Lower leg skin (tissue), 4 donors: ENCODE results near the gene ISCA1. TPM values are rescaled to one million over a fixed set of nuclear protein-coding genes. Genes with fewer than 3 reads are reported as not detected.

Experiments used
- DNase-seq, 2 donors: peaks; one replicate each; pipeline ENCODE4 v3.0.0-alpha.2; 2019; ENCODE audit warnings: low spot score in 2 of 2
- H3K4me3 ChIP-seq: fragments of 200-600 bp; sonication (generic); 2 replicates; pipeline ENCODE4 v1.5.1; 2017; ENCODE audit warnings: mild to moderate bottlenecking, low read depth; ENCODE audit not compliant: poor library complexity, severe bottlenecking
- POLR2A ChIP-seq, 2 donors: fragments of 450-650 bp; IDR thresholded peaks; one replicate each; pipeline ENCODE4 v1.6.1; 2016 to 2017; ENCODE audit warnings: antibody characterized with exemption in 2 of 2, mild to moderate bottlenecking in 1 of 2, moderate library complexity in 1 of 2
- WGBS, 2 donors: methylation state at CpG; one replicate each; pipeline ENCODE4 v1.1.5; 2018; 5-methylcytosine and 5-hydroxymethylcytosine counted together
- intact Hi-C: fragments of 100-400 bp; cut with DNase I; formaldehyde crosslinking; loops from one replicate; pipeline ENCODE4 v1.15.0; 2023; ENCODE audit warnings: low total_unique reads
- total RNA-seq, 4 donors: library from RNA; depleted of rRNA; stranded (reverse); fragments of >200 nt; gene quantifications; one replicate each; pipeline ENCODE4 v1.1.0, GENCODE V29; 2016
- TF ChIP-seq, protein P1 (sequence below), 3 donors: fragments of 450-650 bp; IDR thresholded peaks; one replicate each; pipeline ENCODE4 v1.5.1; 2016; ENCODE audit warnings: antibody characterized with exemption in 3 of 3, mild to moderate bottlenecking in 3 of 3, moderate library complexity in 2 of 3

ISCA1 gene
- total RNA-seq, 4 donors from 2014 or later, result 24.1 to 36.1 (median 27.6) TPM

DNA sequence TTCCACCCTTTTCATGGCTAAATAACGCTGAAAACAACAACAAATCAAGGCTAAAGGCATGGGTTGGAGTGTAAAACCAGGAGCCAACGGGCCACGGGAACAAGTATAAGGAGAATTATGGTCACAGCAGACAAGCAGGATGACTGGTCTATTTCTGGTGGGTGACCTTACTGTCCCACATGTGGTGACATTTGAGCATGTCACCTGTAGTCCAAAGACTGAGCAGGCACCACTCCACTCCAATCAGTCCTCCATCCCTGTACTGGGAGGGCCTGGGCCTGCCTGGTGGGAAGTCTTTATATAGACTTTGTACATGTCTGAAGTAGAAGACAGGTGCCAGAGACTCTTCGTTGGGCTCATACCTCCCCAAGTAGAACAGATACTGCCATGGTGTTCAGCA is 59.7 kb downstream of the ISCA1 start:
- 89 to 95% methylated on average over 4 of the region's 4 CpGs for WGBS, 2 donors
- intact Hi-C loops, result no loop called here
- no peak overlapping the region for H3K4me3 ChIP-seq
- no peak for TF ChIP-seq POLR2A (IDR thresholded peaks at IDR 0.05)
- TF ChIP-seq, protein P1, sequence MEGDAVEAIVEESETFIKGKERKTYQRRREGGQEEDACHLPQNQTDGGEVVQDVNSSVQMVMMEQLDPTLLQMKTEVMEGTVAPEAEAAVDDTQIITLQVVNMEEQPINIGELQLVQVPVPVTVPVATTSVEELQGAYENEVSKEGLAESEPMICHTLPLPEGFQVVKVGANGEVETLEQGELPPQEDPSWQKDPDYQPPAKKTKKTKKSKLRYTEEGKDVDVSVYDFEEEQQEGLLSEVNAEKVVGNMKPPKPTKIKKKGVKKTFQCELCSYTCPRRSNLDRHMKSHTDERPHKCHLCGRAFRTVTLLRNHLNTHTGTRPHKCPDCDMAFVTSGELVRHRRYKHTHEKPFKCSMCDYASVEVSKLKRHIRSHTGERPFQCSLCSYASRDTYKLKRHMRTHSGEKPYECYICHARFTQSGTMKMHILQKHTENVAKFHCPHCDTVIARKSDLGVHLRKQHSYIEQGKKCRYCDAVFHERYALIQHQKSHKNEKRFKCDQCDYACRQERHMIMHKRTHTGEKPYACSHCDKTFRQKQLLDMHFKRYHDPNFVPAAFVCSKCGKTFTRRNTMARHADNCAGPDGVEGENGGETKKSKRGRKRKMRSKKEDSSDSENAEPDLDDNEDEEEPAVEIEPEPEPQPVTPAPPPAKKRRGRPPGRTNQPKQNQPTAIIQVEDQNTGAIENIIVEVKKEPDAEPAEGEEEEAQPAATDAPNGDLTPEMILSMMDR (IDR thresholded peaks at IDR 0.05), result no peak
- no peak for DNase-seq

DNA sequence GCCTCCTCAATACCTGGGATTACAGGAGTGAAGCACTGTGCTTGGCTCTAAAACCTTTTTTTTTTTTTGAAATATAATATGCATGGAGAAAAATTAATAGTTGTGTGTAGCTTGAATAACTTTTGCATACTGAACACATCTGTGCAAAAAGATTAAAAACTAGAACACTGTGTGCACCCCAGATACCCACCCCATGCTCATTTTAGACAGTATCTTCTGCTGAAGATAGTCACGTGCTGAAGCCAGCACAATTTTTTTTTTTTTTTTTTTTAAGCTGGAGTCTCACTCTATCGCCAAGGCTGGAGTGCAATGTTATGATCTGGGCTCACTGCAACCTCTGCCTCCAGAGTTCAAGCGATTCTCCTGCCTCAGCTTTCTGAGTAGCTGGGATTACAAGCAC is 62.7 kb downstream of the ISCA1 start:
- intact Hi-C loops, result no loop called here
- no peak for DNase-seq
- H3K4me3 ChIP-seq, result no peak overlapping the region
- TF ChIP-seq, protein P1 (IDR thresholded peaks at IDR 0.05), result no peak
- no peak for TF ChIP-seq POLR2A (IDR thresholded peaks at IDR 0.05)
- 75 to 87% methylated on average over 3 of the region's 3 CpGs for WGBS, 2 donors

DNA sequence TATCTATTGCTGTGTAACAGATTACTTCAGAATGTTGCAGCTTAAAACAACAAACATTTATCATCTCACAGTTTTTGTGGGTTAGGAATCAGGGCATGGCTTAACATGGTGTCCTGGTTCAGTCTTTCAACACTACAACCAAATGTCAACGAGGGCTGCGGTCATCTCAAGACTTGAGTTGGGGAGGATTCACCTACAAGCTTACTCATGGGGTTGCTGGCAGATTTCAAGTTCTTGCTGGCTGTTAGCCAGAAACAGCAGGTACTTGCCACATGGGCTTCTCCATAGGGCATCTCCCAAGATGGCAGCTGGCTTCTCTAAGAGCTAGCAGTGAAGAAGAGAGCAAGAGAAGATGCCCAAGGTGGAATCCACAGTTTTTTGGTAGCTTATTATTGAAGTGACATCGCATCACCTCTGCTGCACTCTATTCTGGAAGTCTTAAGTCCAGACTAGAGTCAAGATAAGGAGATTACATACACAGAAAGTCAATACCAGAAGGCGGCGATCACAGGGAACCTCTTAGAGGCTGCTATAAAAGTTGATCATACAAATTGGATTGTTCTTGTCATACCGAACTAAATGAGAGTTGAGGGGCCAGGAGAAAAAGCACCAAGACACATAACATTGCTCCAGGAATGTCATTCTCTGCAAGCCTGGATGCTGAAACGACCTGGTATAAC is 65.1 kb downstream of the ISCA1 start:
- WGBS, 2 donors, result 86 to 87% methylated on average over 7 of the region's 7 CpGs
- TF ChIP-seq, protein P1 (IDR thresholded peaks at IDR 0.05), result no peak
- no peak for TF ChIP-seq POLR2A (IDR thresholded peaks at IDR 0.05)
- DNase-seq, result no peak
- intact Hi-C loops, result no loop called here
- H3K4me3 ChIP-seq, result no peak overlapping the region

Other genes with a start within 250 kb of the ISCA1 start
- 10 to 100 TPM in 1 of 4 donors, 1 to 10 TPM in 3; 4.6 to 11.1 (median 7.1) TPM for gene GOLM1, start 183.0 kb downstream of the ISCA1 start, total RNA-seq
- gene C9orf153, start 22.9 kb downstream of the ISCA1 start, total RNA-seq, result under 1 TPM in 2 of 4 donors, not detected in 2; 0.16 to 0.63 TPM
- 100 to 1,000 TPM in 1 of 4 donors, 10 to 100 TPM in 3; 75.9 to 132 (median 89.5) TPM for gene TUT7, start 71.9 kb upstream of the ISCA1 start, total RNA-seq